ENCODE data around the gene ZNF835.

The ZNF835 gene

DNA sequence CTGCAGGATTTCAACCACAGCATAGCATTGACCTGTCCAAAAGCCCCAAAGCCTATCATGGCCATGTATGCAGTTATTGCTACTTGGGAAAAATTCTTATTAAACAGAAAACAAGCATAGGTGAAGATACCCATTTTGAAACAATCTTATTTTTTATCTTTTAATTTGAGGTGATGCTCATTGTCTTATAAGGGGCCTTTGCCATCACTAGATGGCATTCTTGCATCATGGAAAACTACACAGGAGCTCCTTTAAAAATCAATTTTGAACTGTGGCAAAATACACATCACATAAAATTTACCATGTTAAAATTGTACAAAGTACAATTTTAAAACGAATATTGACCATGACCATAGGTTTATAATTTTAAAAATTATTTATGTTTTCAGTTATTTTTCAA is 38.9 kb upstream of the ZNF835 start:
- no peak overlapping the region for H3K27ac ChIP-seq
- no peak for TF ChIP-seq CTCF (conservative IDR thresholded peaks at IDR 0.05; ENCODE audit: low read depth, low read length)
- H3K4me2 ChIP-seq: no peak overlapping the region
- no peak overlapping the region for H3K4me3 ChIP-seq (IDR thresholded peaks at IDR 0.05; ENCODE audit: insufficient read depth, low read depth, low read length)
- no peak overlapping the region for H3K9ac ChIP-seq
- H3K79me2 ChIP-seq (ENCODE audit: insufficient read depth, low read depth): no peaks in the 10 kb centered on the region
- H2AFZ ChIP-seq (ENCODE audit: low read depth): no peak overlapping the region
- H3K36me3 ChIP-seq (ENCODE audit: insufficient read depth): no peaks in the 10 kb centered on the region
- no peaks in the 10 kb centered on the region for H3K4me1 ChIP-seq (ENCODE audit: low read depth, poor library complexity, severe bottlenecking)
- no peaks in the 10 kb centered on the region for H4K20me1 ChIP-seq (ENCODE audit: insufficient read depth)
- H3K27me3 ChIP-seq (ENCODE audit: insufficient read depth, low read depth): no peaks in the 10 kb centered on the region

DNA sequence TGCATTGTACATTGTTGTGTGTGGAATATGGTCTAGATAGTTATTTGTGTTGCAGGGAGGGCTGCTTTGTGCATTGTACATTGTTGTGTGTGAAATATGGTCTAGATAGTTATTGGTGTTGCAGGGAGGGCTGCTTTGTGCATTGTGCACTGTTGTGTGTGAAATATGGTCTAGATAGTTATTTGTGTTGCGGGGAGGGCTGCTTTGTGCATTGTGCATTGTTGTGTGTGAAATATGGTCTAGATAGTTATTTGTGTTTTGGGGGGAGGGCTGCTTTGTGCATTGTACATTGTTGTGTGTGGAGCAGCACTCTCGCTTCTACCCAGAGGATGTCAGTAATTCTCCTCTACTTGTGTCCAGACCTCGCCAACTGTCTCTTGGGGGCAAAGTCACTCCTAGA is 36.3 kb upstream of the ZNF835 start:
- no peak for TF ChIP-seq CTCF (conservative IDR thresholded peaks at IDR 0.05; ENCODE audit: low read depth, low read length)
- no peaks in the 10 kb centered on the region for H3K36me3 ChIP-seq (ENCODE audit: insufficient read depth)

DNA sequence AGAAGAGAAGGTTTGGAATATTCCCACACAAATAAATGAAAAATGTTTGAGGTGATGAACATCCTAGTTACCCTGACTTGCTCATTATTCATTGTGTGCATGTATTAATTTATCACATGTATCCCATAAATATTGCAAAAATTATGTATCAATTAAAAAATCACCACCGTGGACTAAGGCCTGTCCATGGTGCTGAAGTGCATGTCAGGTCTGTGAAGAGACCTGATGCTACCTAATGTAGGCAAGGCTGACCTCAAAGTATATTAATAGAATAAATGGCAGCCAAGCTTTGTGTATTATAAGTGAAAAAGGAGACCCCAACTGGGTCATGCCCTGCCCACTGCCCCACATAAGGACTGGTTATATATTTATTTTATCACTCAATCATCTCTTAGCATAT is 34.4 kb upstream of the ZNF835 start:
- no peaks in the 10 kb centered on the region for H3K27me3 ChIP-seq (ENCODE audit: insufficient read depth, low read depth)
- H3K27ac ChIP-seq: no peak overlapping the region
- H3K4me3 ChIP-seq (IDR thresholded peaks at IDR 0.05; ENCODE audit: insufficient read depth, low read depth, low read length): no peak overlapping the region
- H2AFZ ChIP-seq (ENCODE audit: low read depth): no peak overlapping the region
- no peaks in the 10 kb centered on the region for H3K4me1 ChIP-seq (ENCODE audit: low read depth, poor library complexity, severe bottlenecking)
- H3K9ac ChIP-seq: no peak overlapping the region
- no peaks in the 10 kb centered on the region for H4K20me1 ChIP-seq (ENCODE audit: insufficient read depth)
- TF ChIP-seq CTCF (conservative IDR thresholded peaks at IDR 0.05; ENCODE audit: low read depth, low read length): no peak
- no peaks in the 10 kb centered on the region for H3K36me3 ChIP-seq (ENCODE audit: insufficient read depth)
- no peaks in the 10 kb centered on the region for H3K79me2 ChIP-seq (ENCODE audit: insufficient read depth, low read depth)
- no peak overlapping the region for H3K4me2 ChIP-seq

More for the DNA sequence above, 36.3 kb upstream of the ZNF835 start:
- Histone ChIP-seq H3K4me3 (IDR thresholded peaks at IDR 0.05; ENCODE audit: insufficient read depth, low read depth, low read length) (no peak overlapping the region), H4K20me1 (ENCODE audit: insufficient read depth) (no peaks in the 10 kb centered on the region), H3K4me2 (no peak overlapping the region), H3K9ac (no peak overlapping the region), H2AFZ (ENCODE audit: low read depth) (no peak overlapping the region), H3K79me2 (ENCODE audit: insufficient read depth, low read depth) (no peaks in the 10 kb centered on the region), H3K27me3 (ENCODE audit: insufficient read depth, low read depth) (no peaks in the 10 kb centered on the region), H3K4me1 (ENCODE audit: low read depth, poor library complexity, severe bottlenecking) (no peaks in the 10 kb centered on the region), H3K27ac (no peak overlapping the region)

- Histone ChIP-seq H3K9ac (no peak overlapping the region), H3K79me2 (ENCODE audit: insufficient read depth, low read depth) (no peaks in the 10 kb centered on the region), H2AFZ (ENCODE audit: low read depth) (no peak overlapping the region), H3K36me3 (ENCODE audit: insufficient read depth) (no peaks in the 10 kb centered on the region), H3K4me3 (IDR thresholded peaks at IDR 0.05; ENCODE audit: insufficient read depth, low read depth, low read length) (no peak overlapping the region), H3K27ac (no peak overlapping the region), H3K4me1 (ENCODE audit: low read depth, poor library complexity, severe bottlenecking) (no peaks in the 10 kb centered on the region), H3K27me3 (ENCODE audit: insufficient read depth, low read depth) (no peaks in the 10 kb centered on the region), H4K20me1 (ENCODE audit: insufficient read depth) (no peaks in the 10 kb centered on the region), H3K4me2 (no peak overlapping the region)
- TF ChIP-seq CTCF (conservative IDR thresholded peaks at IDR 0.05; ENCODE audit: low read depth, low read length): no peak
Observed at GRCh38 chr19:56701895-56702294, 30.3 kb upstream of the ZNF835 start.

GRCh38 chr19:56699552-56699951 is 28.0 kb upstream of the ZNF835 start:
- no peak overlapping the region for H3K4me2 ChIP-seq
- no peaks in the 10 kb centered on the region for H3K36me3 ChIP-seq (ENCODE audit: insufficient read depth)
- H3K27ac ChIP-seq: no peak overlapping the region
- TF ChIP-seq CTCF (conservative IDR thresholded peaks at IDR 0.05; ENCODE audit: low read depth, low read length): no peak
- H4K20me1 ChIP-seq (ENCODE audit: insufficient read depth): no peaks in the 10 kb centered on the region
- no peaks in the 10 kb centered on the region for H3K79me2 ChIP-seq (ENCODE audit: insufficient read depth, low read depth)
- no peaks in the 10 kb centered on the region for H3K4me1 ChIP-seq (ENCODE audit: low read depth, poor library complexity, severe bottlenecking)
- H3K4me3 ChIP-seq (IDR thresholded peaks at IDR 0.05; ENCODE audit: insufficient read depth, low read depth, low read length): no peak overlapping the region
- H2AFZ ChIP-seq (ENCODE audit: low read depth): no peak overlapping the region
- H3K27me3 ChIP-seq (ENCODE audit: insufficient read depth, low read depth): no peaks in the 10 kb centered on the region
- H3K9ac ChIP-seq: no peak overlapping the region

Measured in KMS-11 (cell line).